Breast epithelium (tissue), 3 donors: ENCODE data around the gene MIER3.
A peak's percentile ranks its signal among the peaks of the same experiment; 100 is the strongest.

Source experiments
- POLR2A ChIP-seq: fragments of 450-650 bp; IDR thresholded peaks from one replicate; pipeline ENCODE4 v1.6.1; 2016; ENCODE audit warnings: antibody characterized with exemption, mild to moderate bottlenecking, moderate library complexity
- TF ChIP-seq, protein P1 (sequence below), 3 donors: fragments of 450-650 bp; IDR thresholded peaks; one replicate each; pipeline ENCODE4 v1.5.1; 2016 to 2017; ENCODE audit warnings: antibody characterized with exemption in 3 of 3, mild to moderate bottlenecking in 3 of 3, moderate library complexity in 3 of 3

DNA sequence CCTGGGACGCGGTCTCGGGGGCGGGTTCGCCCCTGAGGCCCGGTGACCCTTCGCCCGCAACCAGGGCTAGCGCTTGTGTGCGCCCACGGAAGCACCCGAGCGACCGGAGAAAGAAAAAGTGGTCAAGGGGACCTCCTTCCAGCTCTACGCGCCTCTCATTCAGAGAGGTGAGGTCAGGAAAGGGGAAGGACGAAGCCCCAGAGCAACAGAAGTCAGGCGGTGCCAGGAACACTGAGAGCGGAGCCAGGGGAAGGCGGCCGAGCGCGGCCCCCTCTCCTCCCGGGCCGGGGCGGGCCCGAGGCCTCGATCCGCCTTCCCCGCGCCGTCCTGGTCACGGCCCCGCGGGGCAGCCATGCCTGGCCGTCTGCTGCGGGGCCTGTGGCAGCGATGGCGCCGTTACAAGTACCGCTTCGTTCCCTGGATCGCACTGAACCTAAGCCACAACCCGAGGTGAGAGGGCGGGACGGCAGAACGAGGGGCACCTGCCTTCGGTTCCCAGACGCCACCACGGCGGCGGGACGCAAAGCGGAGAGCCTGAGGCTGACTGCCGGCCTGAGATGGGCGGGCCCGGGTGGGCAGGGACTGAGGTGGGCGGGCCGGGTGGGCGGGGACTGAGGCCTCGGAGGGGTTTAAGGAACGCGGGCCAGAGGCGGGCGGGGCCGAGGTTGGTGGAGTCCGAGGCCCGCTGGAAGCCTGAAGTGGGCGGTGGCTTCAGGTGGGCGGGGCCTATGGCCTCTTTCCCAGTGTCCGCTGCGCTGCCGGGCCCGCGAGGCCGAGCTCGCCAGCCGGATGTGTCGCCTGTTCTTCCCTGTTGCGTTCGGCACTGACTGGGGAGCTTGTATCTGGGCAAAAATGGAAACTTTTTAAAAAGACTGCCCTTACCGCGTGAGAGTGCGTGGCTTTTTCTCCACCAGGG is 42.4 kb downstream of the MIER3 start, which contains the start of gene SETD9:
- peak; percentile 43 for TF ChIP-seq POLR2A
- TF ChIP-seq, protein P1, sequence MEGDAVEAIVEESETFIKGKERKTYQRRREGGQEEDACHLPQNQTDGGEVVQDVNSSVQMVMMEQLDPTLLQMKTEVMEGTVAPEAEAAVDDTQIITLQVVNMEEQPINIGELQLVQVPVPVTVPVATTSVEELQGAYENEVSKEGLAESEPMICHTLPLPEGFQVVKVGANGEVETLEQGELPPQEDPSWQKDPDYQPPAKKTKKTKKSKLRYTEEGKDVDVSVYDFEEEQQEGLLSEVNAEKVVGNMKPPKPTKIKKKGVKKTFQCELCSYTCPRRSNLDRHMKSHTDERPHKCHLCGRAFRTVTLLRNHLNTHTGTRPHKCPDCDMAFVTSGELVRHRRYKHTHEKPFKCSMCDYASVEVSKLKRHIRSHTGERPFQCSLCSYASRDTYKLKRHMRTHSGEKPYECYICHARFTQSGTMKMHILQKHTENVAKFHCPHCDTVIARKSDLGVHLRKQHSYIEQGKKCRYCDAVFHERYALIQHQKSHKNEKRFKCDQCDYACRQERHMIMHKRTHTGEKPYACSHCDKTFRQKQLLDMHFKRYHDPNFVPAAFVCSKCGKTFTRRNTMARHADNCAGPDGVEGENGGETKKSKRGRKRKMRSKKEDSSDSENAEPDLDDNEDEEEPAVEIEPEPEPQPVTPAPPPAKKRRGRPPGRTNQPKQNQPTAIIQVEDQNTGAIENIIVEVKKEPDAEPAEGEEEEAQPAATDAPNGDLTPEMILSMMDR (IDR thresholded peaks at IDR 0.05), result no peak
